ENCODE results near the gene SEMA3B. TPM values are rescaled to one million over a fixed set of nuclear protein-coding genes. Genes with fewer than 3 reads are reported as not detected.

The SEMA3B gene
- total RNA-seq, 2 experiments from 2014 or later = 1.9 to 2.0 TPM

DNA sequence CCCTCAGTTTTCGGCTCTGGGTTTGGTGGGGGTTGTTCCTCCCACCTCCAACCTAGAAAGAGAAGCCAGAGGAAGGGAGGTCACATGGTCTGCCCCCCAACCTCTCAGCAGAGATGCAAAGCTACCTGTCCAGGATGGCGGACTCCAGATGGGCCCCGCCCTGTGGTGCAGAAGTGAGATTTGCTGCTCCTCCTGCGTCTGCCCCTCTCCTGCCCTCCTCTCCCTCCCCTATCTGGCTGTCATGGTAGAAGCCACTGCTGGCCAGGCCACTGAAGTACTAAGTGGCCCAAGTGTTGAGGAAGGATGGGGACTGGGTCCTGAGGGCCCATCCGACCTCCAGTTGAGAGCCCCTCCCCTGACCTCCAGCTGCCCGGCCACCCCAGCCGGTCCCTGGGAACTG is 2.1 kb upstream of the SEMA3B start:
- intact Hi-C loops (cut with DNase I, micrococcal nuclease) = no loop called here
- TF ChIP-seq, protein P1, sequence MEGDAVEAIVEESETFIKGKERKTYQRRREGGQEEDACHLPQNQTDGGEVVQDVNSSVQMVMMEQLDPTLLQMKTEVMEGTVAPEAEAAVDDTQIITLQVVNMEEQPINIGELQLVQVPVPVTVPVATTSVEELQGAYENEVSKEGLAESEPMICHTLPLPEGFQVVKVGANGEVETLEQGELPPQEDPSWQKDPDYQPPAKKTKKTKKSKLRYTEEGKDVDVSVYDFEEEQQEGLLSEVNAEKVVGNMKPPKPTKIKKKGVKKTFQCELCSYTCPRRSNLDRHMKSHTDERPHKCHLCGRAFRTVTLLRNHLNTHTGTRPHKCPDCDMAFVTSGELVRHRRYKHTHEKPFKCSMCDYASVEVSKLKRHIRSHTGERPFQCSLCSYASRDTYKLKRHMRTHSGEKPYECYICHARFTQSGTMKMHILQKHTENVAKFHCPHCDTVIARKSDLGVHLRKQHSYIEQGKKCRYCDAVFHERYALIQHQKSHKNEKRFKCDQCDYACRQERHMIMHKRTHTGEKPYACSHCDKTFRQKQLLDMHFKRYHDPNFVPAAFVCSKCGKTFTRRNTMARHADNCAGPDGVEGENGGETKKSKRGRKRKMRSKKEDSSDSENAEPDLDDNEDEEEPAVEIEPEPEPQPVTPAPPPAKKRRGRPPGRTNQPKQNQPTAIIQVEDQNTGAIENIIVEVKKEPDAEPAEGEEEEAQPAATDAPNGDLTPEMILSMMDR (IDR thresholded peaks at IDR 0.05) = no peak
- H3K9me3 Mint-ChIP-seq = no peaks in the 10 kb centered on the region
- peaks cover 15% of the 10 kb centered on the region for H3K27me3 Mint-ChIP-seq
- no peaks in the 10 kb centered on the region for H3K9me3 ChIP-seq (ENCODE audit: control insufficient read depth in 1 of 2, insufficient read depth in 1 of 2, low read length in 2 of 2)
- no peaks in the 10 kb centered on the region for H3K36me3 Mint-ChIP-seq (ENCODE audit: low read depth)
- H3K36me3 ChIP-seq (ENCODE audit: insufficient read depth, low read length) = no peaks in the 10 kb centered on the region
- H3K4me1 Mint-ChIP-seq (ENCODE audit: low read depth) = peaks cover 4% of the 10 kb centered on the region
- H3K27ac ChIP-seq (ENCODE audit: low read depth in 1 of 2, low read length in 2 of 2) = no peak overlapping the region
- H3K4me1 ChIP-seq (ENCODE audit: insufficient read depth, low read length) = no peaks in the 10 kb centered on the region
- no peak for DNase-seq
- peaks cover 0 to 10% of the 10 kb centered on the region in 2 experiments for H3K27me3 ChIP-seq (ENCODE audit: control insufficient read depth in 1 of 2, insufficient read depth in 2 of 2, low read length in 2 of 2)
- ChIA-PET CTCF (interaction anchor here (1.4 kb wide), 1 partner anchor 32 kb away, joined by 4 read pairs; the partner anchor contains the start of genes HYAL3 and NAA80), POLR2A (no interaction called here)
- no peak overlapping the region for H3K4me3 Mint-ChIP-seq
- no peak overlapping the region for H3K4me3 ChIP-seq (ENCODE audit: low read length)
- no peak for ATAC-seq (ENCODE audit: poor library complexity)
- H3K27ac Mint-ChIP-seq = no peak overlapping the region

DNA sequence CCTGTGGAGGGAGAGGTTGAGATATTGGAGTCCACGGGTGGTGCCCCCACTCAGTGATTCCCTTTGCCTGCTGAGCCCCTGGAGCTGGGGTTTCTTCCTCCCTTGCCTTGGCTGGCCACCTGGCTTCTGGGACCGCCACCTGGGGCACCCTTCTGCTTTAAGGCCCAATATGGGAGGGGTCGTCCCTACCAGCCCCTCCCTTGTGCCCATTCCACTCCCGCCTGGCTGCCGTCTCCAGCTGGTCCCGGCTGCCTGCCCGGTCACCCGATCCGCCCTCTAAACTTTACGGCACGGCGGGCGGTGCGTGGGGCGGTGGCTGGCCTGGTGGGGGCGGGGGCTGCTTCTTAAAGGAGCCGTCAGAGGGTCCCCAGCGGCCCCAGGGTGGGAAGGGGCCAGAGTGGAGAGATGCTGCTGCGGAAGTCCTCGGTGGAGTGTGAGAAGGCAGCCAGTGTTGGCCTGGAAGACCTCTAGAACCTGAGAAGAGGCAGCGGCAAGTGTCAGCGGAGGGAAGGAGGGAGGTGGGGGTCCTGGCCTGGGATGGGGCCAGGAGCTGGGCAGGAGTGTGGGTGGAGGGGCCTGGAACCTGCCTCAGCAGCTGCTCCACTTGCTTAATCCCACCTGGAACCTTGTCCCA is 1.6 kb upstream of the SEMA3B start:
- Mint-ChIP-seq H3K4me1 (ENCODE audit: low read depth) (peaks cover 4% of the 10 kb centered on the region), H3K27me3 (peaks cover 15% of the 10 kb centered on the region), H3K27ac (no peak overlapping the region), H3K36me3 (ENCODE audit: low read depth) (no peaks in the 10 kb centered on the region), H3K9me3 (no peaks in the 10 kb centered on the region), H3K4me3 (no peak overlapping the region)
- peaks cover 0 to 10% of the 10 kb centered on the region in 2 experiments for H3K27me3 ChIP-seq (ENCODE audit: control insufficient read depth in 1 of 2, insufficient read depth in 2 of 2, low read length in 2 of 2)
- H3K4me1 ChIP-seq (ENCODE audit: insufficient read depth, low read length) = no peaks in the 10 kb centered on the region
- DNase-seq (no peak), ATAC-seq (ENCODE audit: poor library complexity) (no peak)
- ChIA-PET POLR2A (no interaction called here), CTCF (interaction anchor here (1.4 kb wide), 1 partner anchor 31 kb away, joined by 4 read pairs; the partner anchor contains the start of genes HYAL3 and NAA80)
- intact Hi-C loops (cut with DNase I, micrococcal nuclease) = no loop called here
- no peak overlapping the region for H3K4me3 ChIP-seq (ENCODE audit: low read length)
- no peaks in the 10 kb centered on the region for H3K36me3 ChIP-seq (ENCODE audit: insufficient read depth, low read length)
- H3K27ac ChIP-seq (ENCODE audit: low read depth in 1 of 2, low read length in 2 of 2) = no peak overlapping the region
- H3K9me3 ChIP-seq (ENCODE audit: control insufficient read depth in 1 of 2, insufficient read depth in 1 of 2, low read length in 2 of 2) = no peaks in the 10 kb centered on the region
- TF ChIP-seq, protein P1 (IDR thresholded peaks at IDR 0.05) = no peak

DNA sequence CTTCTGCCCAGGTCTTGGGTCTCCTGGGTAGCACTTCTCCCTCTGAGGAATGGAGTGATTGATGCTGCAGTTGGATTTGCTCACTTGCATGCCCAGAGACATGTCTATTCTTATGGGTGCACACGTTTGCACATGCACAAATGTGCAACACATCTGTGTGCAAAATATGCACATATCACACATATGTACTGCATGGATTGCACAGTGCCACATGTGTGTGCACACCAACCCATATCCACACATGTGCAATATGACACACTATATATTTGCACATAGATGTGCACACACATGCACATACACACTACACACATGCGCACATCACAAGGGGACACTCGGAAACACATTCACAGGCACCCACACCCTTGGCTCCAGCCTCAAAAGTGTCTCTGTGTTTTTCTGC is 671 bp upstream of the SEMA3B start:
- peaks cover 1 to 11% of the 10 kb centered on the region in 2 experiments for H3K27me3 ChIP-seq (ENCODE audit: control insufficient read depth in 1 of 2, insufficient read depth in 2 of 2, low read length in 2 of 2)
- peaks cover 6% of the 10 kb centered on the region for H3K4me1 ChIP-seq (ENCODE audit: insufficient read depth, low read length)
- ATAC-seq (ENCODE audit: poor library complexity) (no peak), DNase-seq (no peak)
- H3K27ac ChIP-seq (ENCODE audit: low read depth in 1 of 2, low read length in 2 of 2) = no peak overlapping the region
- H3K9me3 ChIP-seq (ENCODE audit: control insufficient read depth in 1 of 2, insufficient read depth in 1 of 2, low read length in 2 of 2) = peaks cover 0 to 3% of the 10 kb centered on the region in 2 experiments
- CTCF ChIA-PET = no interaction called here
- Mint-ChIP-seq H3K27ac (no peak overlapping the region), H3K4me3 (no peak overlapping the region), H3K9me3 (no peaks in the 10 kb centered on the region), H3K27me3 (peaks cover 21% of the 10 kb centered on the region), H3K4me1 (ENCODE audit: low read depth) (peaks cover 10% of the 10 kb centered on the region), H3K36me3 (ENCODE audit: low read depth) (no peaks in the 10 kb centered on the region)
- POLR2A ChIA-PET = no interaction called here
- H3K36me3 ChIP-seq (ENCODE audit: insufficient read depth, low read length) = no peaks in the 10 kb centered on the region
- no peak overlapping the region for H3K4me3 ChIP-seq (ENCODE audit: low read length)
- intact Hi-C loops (cut with DNase I, micrococcal nuclease) = no loop called here
- TF ChIP-seq, protein P1 (IDR thresholded peaks at IDR 0.05) = no peak
